ENCODE data around the gene SEMA3B. TPM values are rescaled to one million over a fixed set of nuclear protein-coding genes. Genes with fewer than 3 reads are reported as not detected.
A peak's percentile ranks its signal among the peaks of the same experiment; 100 is the strongest.

Gene SEMA3B
- total and polyA plus RNA-seq, 8 donors, result 40.1 to 310 (median 103) TPM

DNA sequence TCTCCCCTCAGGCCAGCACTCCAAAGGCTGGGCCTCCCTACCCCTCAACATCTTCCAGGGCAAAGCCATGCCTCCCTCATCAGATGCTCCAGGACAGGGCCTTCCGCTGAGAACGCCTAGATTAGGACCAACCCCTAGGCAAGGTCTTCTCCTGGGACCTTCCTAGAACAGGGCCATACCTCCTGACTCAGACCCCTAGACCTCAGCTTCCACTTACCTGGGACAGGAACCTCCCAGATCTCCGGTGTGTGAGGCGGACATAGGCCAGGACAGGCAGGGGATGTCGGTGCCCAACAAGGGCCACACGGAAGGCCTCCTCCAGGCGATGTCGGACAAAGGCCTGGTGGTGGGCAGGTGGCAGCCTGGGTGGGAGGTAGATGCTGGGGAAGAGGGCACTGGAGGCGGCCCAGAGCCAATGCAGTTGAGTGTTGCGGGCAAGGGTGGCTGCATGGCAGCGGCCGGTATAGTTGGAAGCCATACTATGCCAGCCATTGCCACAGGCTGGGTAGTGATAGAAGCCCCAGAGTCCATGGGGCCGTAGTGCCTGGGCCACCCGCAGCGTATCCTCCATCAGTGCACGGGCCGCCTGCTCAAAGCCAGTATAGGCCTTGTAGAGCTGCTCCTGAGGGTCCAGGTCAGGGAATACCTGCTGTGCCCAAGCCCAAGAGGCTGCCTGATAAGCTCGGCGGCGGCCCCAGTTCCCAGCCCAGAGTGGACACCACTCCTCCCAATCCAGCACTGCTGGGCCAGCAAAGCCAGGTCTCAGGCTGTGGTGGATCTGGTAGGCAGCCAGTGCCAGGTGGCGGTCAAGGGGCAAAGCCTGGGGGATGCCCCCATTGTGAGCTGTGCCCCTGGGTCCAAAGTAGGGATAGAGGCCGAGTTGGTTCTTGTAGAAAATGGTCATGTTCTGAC lies 25.8 kb downstream of the SEMA3B start:
- Histone ChIP-seq H3K27ac (peak overlapping the region in 1 of 5 donors; percentile 97), H3K9me3 (no peaks in the 10 kb centered on the region), H3K36me3 (peaks cover 14 to 24% (median 16%) of the 10 kb centered on the region in 4 donors), H3K4me1 (peaks cover 39 to 60% (median 56%) of the 10 kb centered on the region in 4 donors), H3K4me3 (no peak overlapping the region), H3K27me3 (no peaks in the 10 kb centered on the region)
- TF ChIP-seq, protein P1, sequence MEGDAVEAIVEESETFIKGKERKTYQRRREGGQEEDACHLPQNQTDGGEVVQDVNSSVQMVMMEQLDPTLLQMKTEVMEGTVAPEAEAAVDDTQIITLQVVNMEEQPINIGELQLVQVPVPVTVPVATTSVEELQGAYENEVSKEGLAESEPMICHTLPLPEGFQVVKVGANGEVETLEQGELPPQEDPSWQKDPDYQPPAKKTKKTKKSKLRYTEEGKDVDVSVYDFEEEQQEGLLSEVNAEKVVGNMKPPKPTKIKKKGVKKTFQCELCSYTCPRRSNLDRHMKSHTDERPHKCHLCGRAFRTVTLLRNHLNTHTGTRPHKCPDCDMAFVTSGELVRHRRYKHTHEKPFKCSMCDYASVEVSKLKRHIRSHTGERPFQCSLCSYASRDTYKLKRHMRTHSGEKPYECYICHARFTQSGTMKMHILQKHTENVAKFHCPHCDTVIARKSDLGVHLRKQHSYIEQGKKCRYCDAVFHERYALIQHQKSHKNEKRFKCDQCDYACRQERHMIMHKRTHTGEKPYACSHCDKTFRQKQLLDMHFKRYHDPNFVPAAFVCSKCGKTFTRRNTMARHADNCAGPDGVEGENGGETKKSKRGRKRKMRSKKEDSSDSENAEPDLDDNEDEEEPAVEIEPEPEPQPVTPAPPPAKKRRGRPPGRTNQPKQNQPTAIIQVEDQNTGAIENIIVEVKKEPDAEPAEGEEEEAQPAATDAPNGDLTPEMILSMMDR (IDR thresholded peaks at IDR 0.05), result no peak
- TF ChIP-seq POLR2AphosphoS5 (IDR thresholded peaks at IDR 0.05), result no peak
- no peak for TF ChIP-seq EP300 (IDR thresholded peaks at IDR 0.05)
- no peak for TF ChIP-seq POLR2A (IDR thresholded peaks at IDR 0.05)
- intact Hi-C loops (cut with DNase I; ENCODE audit: low total_unique reads), result no loop called here
- no peak for DNase-seq
- 90 to 94% (median 92%) methylated on average over 13 to 22 of the region's 22 CpGs for WGBS, 5 donors

DNA sequence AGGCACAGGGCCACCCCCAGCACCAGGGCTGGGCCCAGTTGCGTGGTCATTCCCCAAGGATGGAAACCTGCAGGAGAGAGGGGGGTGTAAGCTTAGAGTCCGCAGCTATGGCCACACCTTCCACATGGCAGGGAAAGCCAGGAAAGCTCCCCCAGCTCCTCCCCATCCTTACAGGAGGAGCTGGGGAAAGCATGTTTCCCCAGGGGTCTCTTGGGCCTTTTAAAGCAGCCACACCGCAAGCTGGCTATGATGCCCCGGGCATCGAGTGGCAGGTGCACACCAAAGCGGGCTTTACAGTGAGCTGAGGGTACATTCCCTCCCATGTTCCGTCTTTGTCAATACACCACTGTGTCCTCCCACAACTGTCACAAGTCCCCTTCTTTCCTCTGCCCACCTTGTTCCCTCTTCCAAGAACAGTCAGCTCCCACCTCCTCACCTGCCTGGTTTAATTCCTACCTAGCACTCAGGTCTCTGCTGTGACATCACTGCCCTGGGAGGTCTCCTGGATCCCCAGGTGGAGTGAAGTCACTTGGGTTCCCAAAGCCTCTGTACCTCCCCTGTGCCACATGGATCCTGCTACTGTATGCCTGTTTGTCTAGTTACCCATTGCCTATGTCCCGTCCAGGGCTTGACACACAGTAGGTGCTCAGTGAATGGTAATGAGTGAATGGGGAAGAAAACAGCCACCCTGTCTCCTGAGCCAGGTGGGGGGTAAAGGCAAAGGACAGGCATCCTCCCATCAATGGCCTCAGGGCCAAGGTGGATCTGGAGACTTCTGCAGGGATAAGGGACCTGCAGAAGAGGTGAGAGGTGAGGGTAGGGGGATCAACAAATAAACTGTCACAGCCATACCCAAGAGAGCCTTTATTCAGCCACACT lies 26.8 kb downstream of the SEMA3B start:
- Histone ChIP-seq H3K4me1 (peaks cover 39 to 60% (median 56%) of the 10 kb centered on the region in 4 donors), H3K9me3 (no peaks in the 10 kb centered on the region), H3K4me3 (no peak overlapping the region), H3K27ac (no peak overlapping the region), H3K27me3 (no peaks in the 10 kb centered on the region), H3K36me3 (peaks cover 7 to 15% (median 8%) of the 10 kb centered on the region in 4 donors)
- WGBS, 5 donors, result 86 to 91% (median 89%) methylated on average over 8 of the region's 8 CpGs
- DNase-seq, result no peak
- intact Hi-C loops (cut with DNase I; ENCODE audit: low total_unique reads), result no loop called here
- TF ChIP-seq, protein P1 (IDR thresholded peaks at IDR 0.05), result no peak
- no peak for TF ChIP-seq POLR2A (IDR thresholded peaks at IDR 0.05)
- TF ChIP-seq POLR2AphosphoS5 (IDR thresholded peaks at IDR 0.05), result no peak

DNA sequence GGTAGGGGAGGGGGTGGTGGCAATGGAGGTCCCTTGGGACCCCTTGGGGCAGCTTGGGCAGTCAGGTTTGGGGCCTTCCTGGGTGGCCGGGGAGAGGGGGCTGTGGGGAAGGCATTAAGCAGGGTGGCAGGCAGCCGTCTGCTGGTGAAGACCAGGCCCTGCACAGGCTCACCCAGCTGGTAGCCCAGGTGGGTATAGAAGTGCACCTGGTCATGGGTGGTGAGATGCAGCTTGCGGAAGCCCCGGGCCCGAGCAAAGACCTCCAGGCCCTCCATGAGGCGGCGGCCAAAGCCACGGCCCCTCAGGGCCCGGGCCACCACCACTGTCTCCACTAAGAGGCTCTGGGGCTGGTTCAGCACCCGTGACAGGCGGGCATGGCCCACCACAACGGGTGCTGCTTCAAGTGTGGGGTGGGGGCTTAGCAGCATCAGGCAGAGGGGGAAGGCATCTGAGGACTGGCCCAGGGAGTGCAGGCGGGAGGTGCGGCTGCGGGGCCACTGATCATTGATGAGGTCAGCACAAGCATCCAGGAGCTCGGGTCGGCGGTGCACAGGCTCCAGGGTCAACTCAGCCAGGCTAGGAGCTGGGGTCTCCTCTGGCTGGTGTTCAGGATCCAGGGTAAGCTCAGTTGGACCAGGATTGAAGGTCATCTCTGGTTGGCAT lies 27.9 kb downstream of the SEMA3B start:
- peaks cover 31 to 60% (median 56%) of the 10 kb centered on the region in 4 donors for H3K4me1 ChIP-seq
- no peaks in the 10 kb centered on the region for H3K9me3 ChIP-seq
- TF ChIP-seq EP300 (IDR thresholded peaks at IDR 0.05) (no peak), POLR2AphosphoS5 (IDR thresholded peaks at IDR 0.05) (no peak), POLR2A (IDR thresholded peaks at IDR 0.05) (no peak)
- intact Hi-C loops (cut with DNase I; ENCODE audit: low total_unique reads), result no loop called here
- no peak for DNase-seq
- no peak overlapping the region for H3K4me3 ChIP-seq
- peak overlapping the region in 1 of 5 donors; percentile 13 for H3K27ac ChIP-seq
- peaks cover 7 to 15% (median 8%) of the 10 kb centered on the region in 4 donors for H3K36me3 ChIP-seq
- 93 to 96% (median 94%) methylated on average over 13 to 18 of the region's 18 CpGs for WGBS, 5 donors
- no peaks in the 10 kb centered on the region for H3K27me3 ChIP-seq

DNA sequence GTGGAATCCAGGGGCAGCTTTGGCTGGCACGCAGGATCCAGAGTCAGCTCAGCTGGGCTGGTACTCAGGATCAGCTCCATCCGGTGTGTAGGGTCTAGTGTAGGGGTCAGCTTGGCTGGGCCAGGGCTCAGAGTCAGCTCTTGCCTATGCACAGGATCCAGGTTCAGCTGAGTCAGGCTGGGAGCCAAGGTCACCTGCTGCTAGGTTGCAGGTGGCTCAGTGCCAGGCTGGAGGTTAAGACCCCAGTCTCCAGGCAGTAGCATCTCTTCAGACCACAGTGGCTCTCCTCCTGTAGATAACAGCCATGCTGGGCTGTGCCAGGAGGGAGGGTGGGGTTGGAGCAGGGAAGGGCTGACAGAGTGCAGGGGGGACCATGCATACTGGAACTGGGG lies 28.4 kb downstream of the SEMA3B start:
- no peaks in the 10 kb centered on the region for H3K9me3 ChIP-seq
- peak in 1 of 2 donors; percentile 36 for DNase-seq
- peaks cover 7 to 15% (median 8%) of the 10 kb centered on the region in 4 donors for H3K36me3 ChIP-seq
- H3K27ac ChIP-seq, result peak overlapping the region in 2 of 5 donors; percentile 93 to 96
- TF ChIP-seq, protein P1 (IDR thresholded peaks at IDR 0.05), result no peak
- no peak for TF ChIP-seq POLR2A (IDR thresholded peaks at IDR 0.05)
- TF ChIP-seq POLR2AphosphoS5 (IDR thresholded peaks at IDR 0.05), result no peak
- TF ChIP-seq EP300 (IDR thresholded peaks at IDR 0.05), result no peak
- H3K4me3 ChIP-seq, result no peak overlapping the region
- WGBS, 5 donors, result 65 to 88% (median 79%) methylated on average over 2 of the region's 2 CpGs; no CpG with 5 or more reads in 1 of the 5 donors
- intact Hi-C loops (cut with DNase I; ENCODE audit: low total_unique reads), result no loop called here
- H3K27me3 ChIP-seq, result no peaks in the 10 kb centered on the region
- H3K4me1 ChIP-seq, result peaks cover 35 to 65% (median 58%) of the 10 kb centered on the region in 4 donors
